ENCODE results near the gene HTRA2.

The HTRA2 gene

GRCh38 chr2:74532222-74532621 is 2.5 kb downstream of the HTRA2 start:
- TF ChIP-seq CTCF (IDR thresholded peaks at IDR 0.05; ENCODE audit: insufficient read depth, missing control alignments), result peak; percentile 61
- FAIRE-seq (no peak), DNase-seq (ENCODE audit: insufficient read length, low spot score) (no peak)

- FAIRE-seq (no peak), DNase-seq (ENCODE audit: insufficient read length, low spot score) (no peak)
- TF ChIP-seq CTCF (IDR thresholded peaks at IDR 0.05; ENCODE audit: insufficient read depth, missing control alignments), result no peak
Observed at GRCh38 chr2:74533464-74533863, 3.7 kb downstream of the HTRA2 start.

GRCh38 chr2:74534411-74534810 is 4.7 kb downstream of the HTRA2 start:
- no peak for FAIRE-seq
- no peak for TF ChIP-seq CTCF (IDR thresholded peaks at IDR 0.05; ENCODE audit: insufficient read depth, missing control alignments)
- DNase-seq (ENCODE audit: insufficient read length, low spot score), result no peak

- TF ChIP-seq CTCF (IDR thresholded peaks at IDR 0.05; ENCODE audit: insufficient read depth, missing control alignments), result no peak
- no peak for DNase-seq (ENCODE audit: insufficient read length, low spot score)
- FAIRE-seq, result no peak
Observed at GRCh38 chr2:74535440-74535965, 5.8 kb downstream of the HTRA2 start.

- FAIRE-seq, result no peak
- no peak for TF ChIP-seq CTCF (IDR thresholded peaks at IDR 0.05; ENCODE audit: insufficient read depth, missing control alignments)
Observed at GRCh38 chr2:74536166-74536950, 6.6 kb downstream of the HTRA2 start.

GRCh38 chr2:74537140-74537539 is 7.4 kb downstream of the HTRA2 start:
- DNase-seq (ENCODE audit: insufficient read length, low spot score) (no peak), FAIRE-seq (no peak)
- TF ChIP-seq CTCF (IDR thresholded peaks at IDR 0.05; ENCODE audit: insufficient read depth, missing control alignments), result no peak

More at GRCh38 chr2:74536166-74536950, 6.6 kb downstream of the HTRA2 start:
- DNase-seq (ENCODE audit: insufficient read length, low spot score), result no peak

- FAIRE-seq, result no peak
- DNase-seq (ENCODE audit: insufficient read length, low spot score), result no peak
- no peak for TF ChIP-seq CTCF (IDR thresholded peaks at IDR 0.05; ENCODE audit: insufficient read depth, missing control alignments)
Observed at GRCh38 chr2:74538881-74539339, 9.2 kb downstream of the HTRA2 start.
